Esophagus squamous epithelium (tissue), 5 donors: ENCODE results near the gene RRAS2. TPM values are rescaled to one million over a fixed set of nuclear protein-coding genes. Genes with fewer than 3 reads are reported as not detected.

Experiments used
- DNase-seq: peaks from one replicate; lab custom pipeline; 2025; lab: John Stamatoyannopoulos, UW
- H3K27ac ChIP-seq, 4 donors: fragments of 200-600 bp; sonication (generic); one replicate each; pipeline ENCODE4 v1.5.1; 2016 to 2019; ENCODE audit warnings: mild to moderate bottlenecking in 1 of 4
- H3K27me3 ChIP-seq, 4 donors: fragments of 200-600 bp; sonication (generic); 1 replicate in 3 of 4; 2 replicates in 1 of 4; pipeline versions ENCODE4 v1.5.1 to v1.6.0; 2017 to 2021; ENCODE audit warnings: antibody characterized with exemption in 1 of 4
- H3K36me3 ChIP-seq, 3 donors: fragments of 200-600 bp; sonication (generic); one replicate each; pipeline ENCODE4 v1.5.1; 2016 to 2019
- H3K4me1 ChIP-seq, 3 donors: fragments of 200-600 bp; sonication (generic); one replicate each; pipeline ENCODE4 v1.5.1; 2017 to 2019
- H3K4me3 ChIP-seq, 4 donors: fragments of 200-600 bp; sonication (generic); 1 replicate in 3 of 4; 2 replicates in 1 of 4; pipeline ENCODE4 v1.5.1; 2016 to 2019; ENCODE audit warnings: mild to moderate bottlenecking in 2 of 4, moderate library complexity in 1 of 4
- H3K9me3 ChIP-seq, 3 donors: fragments of 200-600 bp; sonication (generic); one replicate each; pipeline ENCODE4 v1.5.1; 2016 to 2019
- CTCF ChIP-seq, 6 experiments: fragments of 450-650 bp in 4 of 6; fragments of 200-600 bp in 2 of 6; sonication (generic) in 2 of 6; IDR thresholded peaks; one replicate each; pipeline ENCODE4 v1.5.1; 2016 to 2019; ENCODE audit warnings: antibody characterized with exemption in 6 of 6, mild to moderate bottlenecking in 4 of 6, moderate library complexity in 4 of 6
- POLR2A ChIP-seq, 4 donors: fragments of 450-650 bp; IDR thresholded peaks; one replicate each; pipeline ENCODE4 v1.6.1; 2017; ENCODE audit warnings: antibody characterized with exemption in 4 of 4, mild to moderate bottlenecking in 4 of 4, moderate library complexity in 3 of 4
- WGBS, 2 donors: methylation state at CpG; one replicate each; pipeline ENCODE4 v1.1.5; 2018; 5-methylcytosine and 5-hydroxymethylcytosine counted together
- intact Hi-C: fragments of 100-400 bp; cut with DNase I; formaldehyde crosslinking; loops from one replicate; pipeline ENCODE4 v1.15.0; 2022
- total RNA-seq, 4 donors: library from RNA; depleted of rRNA; stranded (reverse); fragments of >200 nt; gene quantifications; one replicate each; pipeline ENCODE4 v1.1.0, GENCODE V29; 2016
- donor health status: DM: yes; HTN: yes; CAD: no.

Gene RRAS2
- total RNA-seq, 4 donors from 2014 or later = 14.1 to 42.5 (median 29.0) TPM

DNA sequence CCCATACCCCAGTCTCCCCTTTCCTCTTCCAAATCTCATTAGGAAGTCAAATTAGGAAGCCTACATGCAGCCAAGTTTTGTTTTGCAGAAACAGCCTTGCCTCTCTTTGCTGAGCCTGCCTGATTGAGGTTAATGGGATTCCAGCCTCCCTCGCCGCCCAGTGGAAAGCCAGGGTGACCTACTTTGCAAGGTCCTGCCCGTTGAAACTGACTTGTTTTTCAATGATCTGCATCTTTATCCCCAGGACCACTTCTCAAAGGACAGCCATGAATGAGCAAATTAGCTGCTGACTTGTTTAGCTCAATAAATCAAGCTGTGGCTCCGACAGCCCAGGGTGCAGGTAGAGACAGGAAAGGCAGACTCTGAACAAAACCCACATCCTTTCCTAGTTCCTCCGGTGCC lies 110.4 kb downstream of the RRAS2 start:
- no peaks in the 10 kb centered on the region for H3K9me3 ChIP-seq
- peaks cover 0 to 19% (median 12%) of the 10 kb centered on the region in 3 donors for H3K4me1 ChIP-seq
- 40 to 58% methylated on average over 4 to 5 of the region's 5 CpGs for WGBS, 2 donors
- no peak for TF ChIP-seq POLR2A (IDR thresholded peaks at IDR 0.05)
- TF ChIP-seq CTCF (IDR thresholded peaks at IDR 0.05) = no peak
- H3K36me3 ChIP-seq = no peaks in the 10 kb centered on the region
- no peak overlapping the region for H3K27ac ChIP-seq
- intact Hi-C loops = loop anchor here (5.0 to 10.0 kb wide), 2 partner anchors 291 to 474 kb away; no protein-coding TSS in a partner anchor
- no peak for DNase-seq
- peaks cover 0 to 22% (median 0%) of the 10 kb centered on the region in 4 donors for H3K27me3 ChIP-seq
- no peak overlapping the region for H3K4me3 ChIP-seq

DNA sequence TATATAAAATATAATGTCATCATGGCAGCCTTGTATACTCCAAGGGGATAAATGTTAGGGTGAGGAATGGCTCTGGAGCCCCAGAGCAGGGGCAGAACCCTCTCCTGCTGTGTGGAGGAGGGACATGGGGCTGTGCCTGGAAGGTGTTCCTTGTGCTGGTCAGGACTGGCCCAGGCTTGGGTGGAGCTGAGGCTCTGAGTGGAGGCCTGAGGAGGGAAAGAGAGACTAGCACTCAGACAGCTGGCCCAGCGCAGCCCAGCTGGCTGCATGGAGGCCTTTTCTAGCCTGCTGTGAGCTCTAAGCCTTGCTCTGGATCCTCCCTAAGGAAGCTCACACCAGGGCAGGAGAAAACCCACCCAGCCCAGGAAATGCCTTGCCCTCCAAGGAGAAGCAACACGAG lies 113.5 kb downstream of the RRAS2 start:
- Histone ChIP-seq H3K27me3 (peaks cover 0 to 22% (median 0%) of the 10 kb centered on the region in 4 donors), H3K9me3 (no peaks in the 10 kb centered on the region), H3K36me3 (no peaks in the 10 kb centered on the region), H3K4me3 (no peak overlapping the region), H3K4me1 (peaks cover 0 to 11% (median 10%) of the 10 kb centered on the region in 3 donors), H3K27ac (no peak overlapping the region)
- TF ChIP-seq CTCF (IDR thresholded peaks at IDR 0.05) (no peak), POLR2A (IDR thresholded peaks at IDR 0.05) (no peak)
- 67% methylated on average over 1 of the region's 2 CpGs; no CpG with 5 or more reads in 1 of the 2 donors for WGBS, 2 donors
- intact Hi-C loops = loop anchor here (5.0 to 10.0 kb wide), 2 partner anchors 288 to 471 kb away; no protein-coding TSS in a partner anchor
- DNase-seq = no peak

DNA sequence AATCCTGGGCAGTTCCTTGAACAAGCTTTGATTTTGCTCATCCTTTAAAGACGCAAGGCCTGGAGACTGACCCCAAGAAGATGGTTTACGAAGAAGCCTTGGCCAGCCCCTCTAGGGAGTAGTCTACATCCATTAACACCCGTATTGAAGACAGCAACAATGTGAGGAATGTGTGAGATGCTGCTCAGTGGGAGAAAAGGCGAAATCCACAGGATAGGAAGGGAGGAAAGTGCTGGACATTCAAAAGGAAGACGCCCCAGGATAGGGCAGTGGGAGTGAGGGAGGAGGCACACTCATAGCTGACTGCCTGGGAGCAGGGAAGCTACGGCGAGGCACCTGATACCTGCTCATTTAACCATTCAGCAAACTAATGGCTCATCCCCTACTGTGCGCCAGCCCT lies 114.1 kb downstream of the RRAS2 start:
- TF ChIP-seq CTCF (IDR thresholded peaks at IDR 0.05) (no peak), POLR2A (IDR thresholded peaks at IDR 0.05) (no peak)
- DNase-seq = no peak
- Histone ChIP-seq H3K4me1 (peaks cover 0 to 11% (median 10%) of the 10 kb centered on the region in 3 donors), H3K4me3 (no peak overlapping the region), H3K9me3 (no peaks in the 10 kb centered on the region), H3K36me3 (no peaks in the 10 kb centered on the region), H3K27me3 (peaks cover 0 to 22% (median 0%) of the 10 kb centered on the region in 4 donors), H3K27ac (no peak overlapping the region)
- 76 to 80% methylated on average over 7 to 8 of the region's 8 CpGs for WGBS, 2 donors
- intact Hi-C loops = loop anchor here (5.0 to 10.0 kb wide), 2 partner anchors 288 to 470 kb away; no protein-coding TSS in a partner anchor

DNA sequence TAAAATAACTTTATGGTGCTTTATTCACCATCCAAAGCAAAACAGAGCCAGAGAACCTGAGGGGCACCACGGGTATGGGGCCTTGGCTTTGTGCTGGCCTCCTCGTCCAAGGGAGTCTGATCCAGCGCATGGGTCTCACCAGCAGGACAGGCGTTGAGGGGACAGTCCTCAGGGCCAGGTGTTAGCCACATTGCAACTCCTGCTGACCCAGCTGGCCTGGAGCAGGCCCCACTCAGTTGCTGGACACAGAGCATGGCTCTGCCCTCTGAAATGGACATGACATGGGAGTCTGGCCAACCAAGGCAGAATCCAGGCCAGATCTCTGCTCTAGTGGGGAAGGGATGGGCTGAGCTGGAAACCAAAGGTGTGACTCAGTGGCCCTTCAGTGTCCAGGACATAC lies 116.2 kb downstream of the RRAS2 start:
- peaks cover 0 to 8% (median 0%) of the 10 kb centered on the region in 4 donors for H3K27me3 ChIP-seq
- no peak for DNase-seq
- H3K9me3 ChIP-seq = no peaks in the 10 kb centered on the region
- intact Hi-C loops = loop anchor here (10.0 kb wide), 1 partner anchor 468 kb away; no protein-coding TSS in a partner anchor
- H3K36me3 ChIP-seq = no peaks in the 10 kb centered on the region
- 80 to 96% methylated on average over 3 to 4 of the region's 4 CpGs for WGBS, 2 donors
- H3K4me3 ChIP-seq = no peak overlapping the region
- TF ChIP-seq CTCF (IDR thresholded peaks at IDR 0.05) = no peak
- TF ChIP-seq POLR2A (IDR thresholded peaks at IDR 0.05) = no peak
- H3K27ac ChIP-seq = no peak overlapping the region
- no peaks in the 10 kb centered on the region for H3K4me1 ChIP-seq

DNA sequence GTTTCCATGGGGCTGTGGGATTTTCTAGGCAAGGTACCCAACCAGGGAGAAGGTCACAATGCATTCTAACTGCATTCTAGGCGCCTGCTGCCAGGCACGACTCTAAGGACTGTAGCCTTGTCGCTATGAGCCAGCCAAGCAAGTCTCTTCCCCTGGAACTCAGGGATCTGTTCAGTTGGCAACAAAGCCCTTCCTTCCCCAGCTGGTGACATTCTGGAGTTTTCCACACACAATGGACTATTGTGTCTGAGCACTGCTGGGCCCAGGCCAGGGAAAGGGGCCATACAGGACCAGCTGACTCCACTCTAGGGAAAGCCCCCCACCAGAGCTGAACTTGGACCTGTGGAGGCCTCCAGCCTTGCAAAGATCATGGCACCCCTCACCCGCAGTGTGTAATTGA lies 116.8 kb downstream of the RRAS2 start:
- WGBS, 2 donors = 56 to 83% methylated on average over 1 to 4 of the region's 4 CpGs
- H3K36me3 ChIP-seq = no peaks in the 10 kb centered on the region
- H3K27me3 ChIP-seq = peaks cover 0 to 3% (median 0%) of the 10 kb centered on the region in 4 donors
- H3K27ac ChIP-seq = no peak overlapping the region
- intact Hi-C loops = loop anchor here (10.0 kb wide), 1 partner anchor 467 kb away; no protein-coding TSS in a partner anchor
- H3K9me3 ChIP-seq = no peaks in the 10 kb centered on the region
- H3K4me1 ChIP-seq = no peaks in the 10 kb centered on the region
- no peak overlapping the region for H3K4me3 ChIP-seq
- no peak for TF ChIP-seq CTCF (IDR thresholded peaks at IDR 0.05)
- TF ChIP-seq POLR2A (IDR thresholded peaks at IDR 0.05) = no peak
- no peak for DNase-seq
